CD4-positive, alpha-beta T cell treated with Interleukin-10 for 1 hour (primary cell): ENCODE measurements around the gene FBN2.

ENCODE experiments used
- DNase-seq: peaks from one replicate; pipeline ENCODE4 v3.0.0-alpha.2; 2020

The FBN2 gene

DNA sequence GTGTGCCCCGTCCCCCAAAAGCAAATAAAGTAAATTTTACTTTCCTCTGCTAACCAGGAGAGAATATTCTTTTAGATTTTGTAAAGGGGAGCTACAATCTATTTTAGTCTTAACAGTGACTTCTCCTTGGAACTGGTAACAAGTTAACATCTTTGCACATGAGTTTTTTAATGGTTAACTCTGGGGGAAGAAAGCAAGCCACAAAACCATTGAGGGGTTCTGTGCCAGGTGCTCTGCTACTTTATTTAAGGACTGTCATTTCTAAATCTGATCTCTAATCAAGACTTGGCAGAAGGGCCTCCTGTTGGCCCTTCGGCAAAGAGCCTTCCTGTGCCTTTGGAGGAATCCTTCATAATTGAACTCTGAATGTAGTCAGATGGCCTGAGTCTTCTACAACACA is 301.0 kb downstream of the FBN2 start:
- no peak for DNase-seq

DNA sequence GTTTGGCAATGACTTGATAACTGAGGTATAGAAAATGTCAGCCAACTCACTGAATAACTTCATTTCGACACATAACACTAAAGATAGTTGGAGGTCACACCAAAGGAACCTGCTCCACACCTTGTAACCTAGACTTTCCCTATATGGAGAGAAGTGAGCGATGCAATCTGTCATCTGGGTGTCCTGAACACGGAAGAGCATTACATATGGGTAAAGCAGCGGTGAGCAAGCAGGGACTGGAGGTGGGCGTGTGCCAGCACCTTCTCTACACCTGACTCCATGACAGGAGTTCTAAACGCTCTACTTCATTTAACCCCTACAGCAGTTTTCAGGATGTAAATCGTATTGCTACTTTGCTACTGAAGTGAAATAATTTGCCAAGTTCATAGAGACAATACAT is 301.7 kb downstream of the FBN2 start:
- DNase-seq = no peak

DNA sequence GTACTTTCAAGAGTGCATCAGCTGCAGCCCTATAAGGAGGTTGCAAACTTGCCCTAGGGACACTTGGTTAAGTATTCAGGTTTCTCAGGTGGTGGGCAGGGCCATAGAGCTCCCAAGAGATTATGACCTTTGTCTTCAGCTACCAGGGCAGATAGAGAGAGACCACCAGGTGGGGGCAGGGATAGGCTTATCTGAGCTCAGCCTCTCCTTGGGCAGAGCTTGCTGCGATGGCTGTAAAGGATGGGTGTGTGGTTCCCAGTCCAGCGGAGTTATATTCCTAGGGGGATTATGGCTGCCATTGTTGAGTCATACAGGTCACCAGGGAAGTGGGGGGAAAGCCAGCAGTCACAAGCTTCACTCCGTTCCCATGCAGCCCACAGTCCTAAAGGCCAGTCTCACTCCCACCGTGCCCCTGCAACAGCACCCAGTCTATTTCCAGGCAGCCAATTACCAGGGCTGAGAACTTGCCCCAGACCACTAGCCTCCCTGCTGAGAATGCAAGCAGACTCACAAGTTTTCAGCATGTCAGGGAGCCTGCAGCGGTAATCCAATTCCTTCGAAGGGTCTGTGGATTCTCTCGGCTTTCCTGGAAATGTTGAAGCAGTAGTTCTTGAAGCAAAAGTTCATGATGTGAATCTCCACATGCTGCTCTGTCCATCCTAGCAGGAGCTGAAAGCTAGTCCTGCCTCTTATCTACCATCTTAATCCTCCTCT is 303.0 kb downstream of the FBN2 start:
- no peak for DNase-seq

DNA sequence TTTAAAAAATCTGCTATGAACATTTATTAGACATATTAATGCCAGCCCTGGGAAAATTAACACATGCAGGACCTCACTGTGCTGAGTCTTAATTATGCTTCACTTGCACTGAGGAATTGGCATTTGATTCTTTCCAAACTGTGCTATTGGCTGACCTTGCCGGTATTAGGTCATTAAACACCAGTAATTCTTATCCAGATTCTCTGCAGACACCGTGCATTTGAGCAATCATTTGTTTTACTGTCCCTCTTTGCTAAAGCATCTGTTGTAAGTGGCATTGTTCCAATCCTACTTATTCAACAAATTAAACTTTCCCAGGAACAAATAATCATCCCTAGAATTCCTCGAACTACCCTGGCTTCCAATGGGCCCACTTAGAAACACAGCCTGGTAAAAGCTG is 309.5 kb downstream of the FBN2 start:
- DNase-seq = no peak

DNA sequence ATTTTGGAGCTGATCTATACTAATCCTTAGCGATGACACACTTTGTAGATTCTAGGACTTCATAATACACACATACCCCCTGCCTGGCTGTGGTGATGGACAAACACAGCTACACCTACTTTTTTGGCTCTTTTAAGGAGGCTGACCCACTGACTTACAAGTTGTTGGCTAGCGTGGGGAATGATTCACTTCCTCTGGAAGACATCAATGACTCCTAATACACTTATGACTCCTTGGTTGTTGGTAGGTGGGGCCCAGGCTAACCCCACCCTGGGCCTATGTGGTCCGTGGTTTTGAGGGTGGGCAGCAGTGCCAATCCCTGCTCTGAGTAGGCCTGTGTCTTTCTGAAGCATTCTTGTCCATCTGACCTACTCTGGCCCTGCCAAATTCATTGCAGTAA is 310.0 kb downstream of the FBN2 start:
- DNase-seq = no peak

DNA sequence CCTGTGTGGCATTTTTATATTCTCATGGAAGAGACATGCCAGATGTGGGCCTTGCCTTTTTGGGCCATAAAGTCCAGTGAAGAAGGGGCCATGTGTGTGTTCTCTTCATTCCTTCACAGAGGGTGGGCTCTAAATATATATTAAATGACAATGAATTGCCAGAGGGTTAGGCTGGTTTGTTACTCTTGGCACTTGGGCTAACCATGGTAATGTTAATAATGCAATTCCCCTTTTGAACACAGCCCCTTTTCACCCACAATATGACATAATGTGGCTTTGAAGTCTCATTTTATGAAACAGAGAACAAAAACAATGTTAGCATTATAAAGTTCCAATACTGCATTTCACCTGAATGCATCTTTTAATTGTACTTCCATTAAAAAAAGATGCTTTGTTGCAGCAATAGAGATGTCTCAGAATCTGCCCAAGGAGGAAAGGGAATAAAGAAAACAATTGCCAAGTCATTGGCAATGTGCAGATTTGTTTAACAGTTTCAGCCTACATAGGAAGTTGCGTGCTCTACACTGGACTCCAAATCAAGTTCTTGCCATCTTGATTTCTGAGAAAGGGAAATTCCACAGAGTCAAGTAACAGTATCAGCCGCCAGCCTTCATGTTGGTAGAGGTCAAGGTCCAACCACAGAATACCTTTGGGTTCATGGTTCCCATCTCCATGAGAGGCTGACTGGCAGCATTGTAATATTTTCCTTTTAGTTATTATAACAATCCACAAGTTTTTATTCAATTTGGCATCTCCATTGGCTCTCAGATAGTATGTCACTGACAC is 312.6 kb downstream of the FBN2 start:
- DNase-seq = no peak

DNA sequence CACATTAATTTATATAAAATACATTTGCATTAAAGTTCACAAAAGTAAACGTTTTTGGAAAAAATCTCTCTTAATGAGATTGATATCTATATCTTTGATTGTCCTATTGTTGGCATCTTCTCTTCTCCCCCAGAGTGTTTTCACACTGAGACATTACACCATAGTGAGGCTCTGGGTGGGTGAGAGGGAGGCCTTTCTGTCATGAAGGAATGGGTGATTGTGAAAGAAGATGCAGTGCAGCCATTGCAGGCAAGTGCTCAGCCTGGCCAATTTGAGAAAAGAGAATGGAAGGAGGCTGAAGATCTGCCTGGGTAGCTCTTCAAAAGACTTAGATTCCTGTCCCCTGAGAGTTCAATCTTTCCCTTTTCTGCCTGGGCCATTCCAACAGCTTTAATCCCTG is 313.7 kb downstream of the FBN2 start:
- no peak for DNase-seq

DNA sequence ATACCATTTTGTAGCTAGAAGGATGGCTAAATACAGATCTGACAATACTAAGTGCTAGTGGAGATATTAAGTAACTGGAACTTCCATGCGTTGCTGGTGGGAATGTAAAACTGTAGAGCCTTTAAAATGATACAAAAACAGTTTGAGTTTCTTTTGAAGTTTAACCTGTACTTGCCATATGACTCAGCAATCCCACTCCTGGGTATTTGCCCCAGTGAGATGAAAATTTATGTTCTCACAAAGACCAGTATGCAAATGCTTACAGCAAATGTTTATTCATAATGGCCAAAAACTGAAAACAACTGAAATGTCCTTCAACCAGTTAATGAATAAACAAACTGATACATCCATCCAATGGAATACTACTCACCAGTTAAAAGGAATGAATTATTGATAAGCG is 317.2 kb downstream of the FBN2 start:
- DNase-seq = no peak

DNA sequence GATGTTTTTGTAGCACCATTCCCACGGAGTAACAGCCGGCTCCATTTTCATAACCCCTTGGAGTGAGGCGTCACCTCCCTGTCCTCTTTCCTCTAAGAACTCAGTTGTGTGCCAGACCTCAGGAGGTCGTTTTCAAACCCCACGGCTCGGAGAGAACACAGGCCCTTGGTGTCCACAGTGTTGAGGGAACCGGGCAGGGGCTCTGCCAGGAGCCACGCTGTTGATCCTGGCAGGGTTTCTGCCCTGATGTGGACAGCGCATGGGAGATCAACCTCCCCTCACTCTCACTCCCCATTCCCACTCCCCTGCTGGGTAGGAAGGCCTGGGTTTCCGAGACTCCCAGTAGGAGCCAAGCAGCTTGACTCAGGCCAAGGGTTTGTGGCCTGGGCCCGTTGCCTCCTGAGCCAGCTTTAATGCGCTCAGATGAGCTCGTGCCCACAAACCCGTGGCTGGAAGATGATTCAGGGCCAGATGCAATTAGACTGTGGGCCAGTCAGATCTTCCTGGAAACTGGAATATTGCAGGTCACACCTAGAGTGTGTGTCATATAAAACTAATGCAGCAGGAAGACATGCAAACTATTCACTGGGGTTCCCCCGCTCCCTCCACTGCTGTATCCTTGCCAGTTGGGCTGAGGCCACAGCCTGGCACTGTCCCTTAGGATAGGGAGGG is 321.0 kb downstream of the FBN2 start:
- no peak for DNase-seq

DNA sequence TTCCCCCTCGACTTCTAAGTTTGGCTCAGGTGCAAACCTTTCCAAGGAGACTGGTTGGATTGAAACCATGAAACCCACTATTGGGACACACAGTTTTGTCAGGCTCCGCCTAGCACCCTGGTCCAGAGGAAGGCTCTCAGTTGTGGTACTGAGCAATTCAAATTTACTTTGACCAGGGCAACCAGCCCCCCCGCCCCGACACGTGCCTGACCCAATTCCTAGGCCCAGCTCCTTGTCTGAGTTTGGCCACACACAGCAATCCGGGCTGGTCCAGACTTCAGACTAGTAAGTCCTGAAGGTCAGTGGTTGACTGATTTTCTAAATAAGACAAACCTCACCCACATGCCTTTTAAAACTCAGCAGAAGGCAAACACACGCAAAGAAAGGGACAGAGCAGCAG is 321.8 kb downstream of the FBN2 start:
- no peak for DNase-seq

DNA sequence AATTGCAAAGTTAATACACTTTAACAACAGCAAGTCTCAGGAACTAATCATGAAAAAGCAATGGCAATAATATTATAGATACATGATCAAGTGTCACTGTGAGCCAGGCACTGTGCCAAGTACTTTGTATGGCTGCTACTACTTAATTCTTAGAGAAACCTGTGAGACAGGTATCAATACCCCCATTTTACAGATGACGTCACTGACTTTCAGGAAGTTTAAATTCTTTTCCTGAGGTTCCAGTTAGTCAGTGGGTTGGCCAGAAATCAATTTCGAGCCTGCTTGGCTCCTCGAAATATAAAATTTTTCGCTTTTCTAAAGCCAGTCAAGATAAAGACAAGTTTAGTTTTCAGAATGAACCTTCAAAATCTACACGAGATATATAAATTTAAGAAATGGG is 324.2 kb downstream of the FBN2 start:
- no peak for DNase-seq

DNA sequence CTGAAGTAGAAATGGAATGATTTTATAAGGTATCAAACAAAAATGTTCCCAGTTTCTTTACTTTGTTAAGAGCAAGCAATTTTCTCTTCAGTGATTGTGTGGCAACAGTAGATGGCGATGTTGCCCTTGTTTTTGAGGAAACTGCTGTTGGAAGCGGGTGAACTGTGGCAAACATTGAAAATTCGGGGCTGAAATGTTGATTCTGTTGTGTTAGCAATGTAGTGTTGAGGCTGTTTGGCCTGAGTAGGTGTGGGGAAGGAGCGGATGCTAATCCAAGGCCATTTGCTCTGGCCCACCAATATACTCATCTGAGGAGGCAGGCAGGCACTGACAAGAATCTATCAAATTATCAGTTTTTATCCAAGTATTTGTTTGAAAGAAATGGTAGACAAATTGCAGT is 324.7 kb downstream of the FBN2 start:
- DNase-seq = peak; percentile 38

DNA sequence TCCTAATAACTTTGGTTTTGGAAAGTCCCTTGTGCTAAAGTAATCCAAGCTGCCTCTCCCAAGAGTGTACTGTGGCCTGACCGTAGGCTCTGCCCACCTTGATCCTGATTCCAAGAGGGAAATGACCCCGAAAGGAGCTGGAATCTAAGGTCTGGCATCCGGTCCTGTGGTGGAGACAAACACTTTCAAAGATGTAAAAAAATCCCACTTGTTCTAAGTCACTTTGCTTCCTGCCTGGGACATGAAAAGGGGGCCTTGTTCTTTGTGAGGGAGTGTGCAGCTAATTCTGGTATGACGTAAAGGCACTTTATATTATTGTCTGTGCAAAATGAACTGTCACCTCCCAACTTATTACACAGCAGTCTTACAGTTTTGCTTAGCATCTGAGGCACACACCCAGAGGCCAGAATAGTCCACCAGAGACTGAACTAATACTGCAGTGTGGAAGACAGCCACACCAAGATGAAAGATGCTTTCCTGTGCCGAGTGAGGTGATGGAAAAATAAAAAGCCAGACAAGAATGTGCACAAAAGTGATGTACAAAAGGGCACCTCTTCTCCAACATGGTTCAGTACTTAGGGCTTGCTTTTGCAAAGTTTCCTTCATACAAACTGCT is 325.7 kb downstream of the FBN2 start:
- no peak for DNase-seq

DNA sequence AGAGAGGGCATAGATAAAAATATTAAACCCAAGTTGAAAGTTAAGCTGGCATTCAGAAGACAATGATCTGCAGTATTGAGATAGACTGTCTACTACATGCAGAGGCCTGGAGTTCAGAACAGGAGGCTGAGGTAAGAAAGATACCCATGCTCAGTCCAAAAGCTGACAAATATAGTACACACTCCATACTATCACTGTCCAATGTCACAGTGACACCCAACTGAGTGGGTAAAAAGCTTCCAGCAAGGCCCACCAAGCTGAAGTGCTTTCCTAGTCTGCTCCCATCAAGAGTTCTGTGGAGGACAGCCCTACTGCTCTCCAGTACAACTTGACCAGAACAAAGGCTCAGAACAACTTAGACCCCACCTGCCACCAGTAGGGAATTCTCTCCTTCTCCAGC is 329.6 kb downstream of the FBN2 start:
- no peak for DNase-seq
